SIG-M5 treated with dmso at 0.1 percent for 504 hours (cell line): Measurements from ENCODE around the gene PRCD.
A peak's percentile ranks its signal among the peaks of the same experiment; 100 is the strongest.

Experiments used
- DNase-seq: peaks from one replicate; lab custom pipeline; 2025; ENCODE audit not compliant: unreplicated experiment; lab: John Stamatoyannopoulos, UW

The PRCD gene

GRCh38 chr17:76567634-76568432 lies 28.0 kb downstream of the PRCD start:
- peak; percentile 58 for DNase-seq

- DNase-seq: no peak
These were observed 29.0 kb downstream of the PRCD start for GRCh38 chr17:76568811-76569221.

- no peak for DNase-seq
These were observed 29.9 kb downstream of the PRCD start for GRCh38 chr17:76569607-76570279.

- DNase-seq: no peak
These were observed 30.6 kb downstream of the PRCD start for GRCh38 chr17:76570457-76570856.

GRCh38 chr17:76570877-76571471 lies 31.1 kb downstream of the PRCD start:
- no peak for DNase-seq

- no peak for DNase-seq
These were observed 32.5 kb downstream of the PRCD start for GRCh38 chr17:76572201-76572910.

- no peak for DNase-seq
These were observed 33.3 kb downstream of the PRCD start for GRCh38 chr17:76573096-76573495.

- no peak for DNase-seq
These were observed 34.3 kb downstream of the PRCD start for GRCh38 chr17:76574166-76574565.

GRCh38 chr17:76575570-76575969 lies 35.7 kb downstream of the PRCD start:
- no peak for DNase-seq

- DNase-seq: no peak
These were observed 36.3 kb downstream of the PRCD start for GRCh38 chr17:76576189-76576588.

- DNase-seq: no peak
These were observed 38.0 kb downstream of the PRCD start for GRCh38 chr17:76577876-76578275.

GRCh38 chr17:76578376-76578775 lies 38.5 kb downstream of the PRCD start:
- peak; percentile 63 for DNase-seq

GRCh38 chr17:76579281-76579680 lies 39.4 kb downstream of the PRCD start:
- peak; percentile 42 for DNase-seq

GRCh38 chr17:76581515-76581914 lies 41.7 kb downstream of the PRCD start:
- DNase-seq: no peak

GRCh38 chr17:76582660-76583059 lies 42.8 kb downstream of the PRCD start:
- no peak for DNase-seq

- DNase-seq: no peak
These were observed 44.7 kb downstream of the PRCD start for GRCh38 chr17:76584427-76585032.

GRCh38 chr17:76585033-76585648 lies 45.3 kb downstream of the PRCD start:
- DNase-seq: peak; percentile 40

GRCh38 chr17:76585649-76586593 lies 46.1 kb downstream of the PRCD start, which contains the start of gene ST6GALNAC2:
Gene ST6GALNAC2 (minus strand): TSS chr17:76585860. CDS start chr17:76585808, 52 bp downstream.
- DNase-seq: peak; percentile 51

GRCh38 chr17:76586741-76587487 lies 47.1 kb downstream of the PRCD start:
- DNase-seq: no peak
